ENCODE data around the gene SLC6A2. TPM values are rescaled to one million over a fixed set of nuclear protein-coding genes. Genes with fewer than 3 reads are reported as not detected.
A peak's percentile ranks its signal among the peaks of the same experiment; 100 is the strongest.

SLC6A2 gene
- total RNA-seq, 2 donors from 2014 or later, result not detected

GRCh38 chr16:55698331-55698730 lies 42.5 kb downstream of the SLC6A2 start:
- no peaks in the 10 kb centered on the region for H3K36me3 Mint-ChIP-seq (ENCODE audit: insufficient read depth in 2 of 2)
- peaks cover 8% of the 10 kb centered on the region for H3K4me1 Mint-ChIP-seq (ENCODE audit: low read depth)
- no peak for ATAC-seq (replicated peaks in 1 of 2)
- H3K4me3 Mint-ChIP-seq, result no peak overlapping the region
- no peak overlapping the region for H3K27ac Mint-ChIP-seq
- peaks cover 17% of the 10 kb centered on the region for H3K27me3 Mint-ChIP-seq (ENCODE audit: low read depth)
- DNase-seq, result no peak
- no peaks in the 10 kb centered on the region for H3K9me3 Mint-ChIP-seq

- no peaks in the 10 kb centered on the region for H3K36me3 Mint-ChIP-seq (ENCODE audit: insufficient read depth in 2 of 2)
- peaks cover 8% of the 10 kb centered on the region for H3K4me1 Mint-ChIP-seq (ENCODE audit: low read depth)
- H3K27ac Mint-ChIP-seq, result no peak overlapping the region
- no peak for ATAC-seq (replicated peaks in 1 of 2)
- no peak for DNase-seq
- no peaks in the 10 kb centered on the region for H3K9me3 Mint-ChIP-seq
- peaks cover 17% of the 10 kb centered on the region for H3K27me3 Mint-ChIP-seq (ENCODE audit: low read depth)
- no peak overlapping the region for H3K4me3 Mint-ChIP-seq
Observed at GRCh38 chr16:55698946-55699345, 43.2 kb downstream of the SLC6A2 start.

DNA sequence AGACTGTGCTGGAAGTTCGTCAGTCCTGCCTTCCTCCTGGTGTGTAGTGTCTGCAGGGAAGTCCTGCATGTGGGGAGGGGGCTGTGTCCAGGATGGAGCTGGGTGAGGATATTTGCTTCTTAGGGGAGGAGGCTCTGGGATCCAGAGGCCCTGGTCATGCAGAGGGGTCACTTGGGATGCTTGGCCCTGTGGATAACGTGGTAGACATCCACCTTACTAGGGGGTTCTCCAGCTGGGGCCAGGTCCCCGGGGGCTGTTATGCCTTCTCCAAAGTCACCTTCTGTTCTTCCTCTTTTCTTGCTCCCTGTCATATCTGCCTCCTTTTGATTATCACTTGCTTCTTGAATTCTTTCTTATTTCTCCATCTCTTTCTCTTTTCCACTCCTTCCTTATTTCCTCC lies 43.8 kb downstream of the SLC6A2 start:
- no peak overlapping the region for H3K4me3 Mint-ChIP-seq
- peaks cover 8% of the 10 kb centered on the region for H3K4me1 Mint-ChIP-seq (ENCODE audit: low read depth)
- H3K36me3 Mint-ChIP-seq (ENCODE audit: insufficient read depth in 2 of 2), result no peaks in the 10 kb centered on the region
- peaks cover 17% of the 10 kb centered on the region for H3K27me3 Mint-ChIP-seq (ENCODE audit: low read depth)
- ATAC-seq (replicated peaks in 1 of 2), result no peak
- H3K27ac Mint-ChIP-seq, result no peak overlapping the region
- H3K9me3 Mint-ChIP-seq, result no peaks in the 10 kb centered on the region
- DNase-seq, result no peak

- Mint-ChIP-seq H3K36me3 (ENCODE audit: insufficient read depth in 2 of 2) (no peaks in the 10 kb centered on the region), H3K4me1 (ENCODE audit: low read depth) (peaks cover 8% of the 10 kb centered on the region), H3K27ac (no peak overlapping the region), H3K27me3 (ENCODE audit: low read depth) (peaks cover 17% of the 10 kb centered on the region), H3K9me3 (no peaks in the 10 kb centered on the region), H3K4me3 (no peak overlapping the region)
- ATAC-seq (replicated peaks in 1 of 2) (no peak), DNase-seq (no peak)
Observed at GRCh38 chr16:55700067-55700466, 44.3 kb downstream of the SLC6A2 start.

GRCh38 chr16:55700961-55701360 lies 45.2 kb downstream of the SLC6A2 start:
- H3K27me3 Mint-ChIP-seq (ENCODE audit: low read depth), result peaks cover 17% of the 10 kb centered on the region
- no peaks in the 10 kb centered on the region for H3K9me3 Mint-ChIP-seq
- H3K36me3 Mint-ChIP-seq (ENCODE audit: insufficient read depth in 2 of 2), result no peaks in the 10 kb centered on the region
- ATAC-seq (replicated peaks in 1 of 2) (no peak), DNase-seq (no peak)
- H3K4me1 Mint-ChIP-seq (ENCODE audit: low read depth), result peaks cover 8% of the 10 kb centered on the region
- no peak overlapping the region for H3K4me3 Mint-ChIP-seq
- no peak overlapping the region for H3K27ac Mint-ChIP-seq

DNA sequence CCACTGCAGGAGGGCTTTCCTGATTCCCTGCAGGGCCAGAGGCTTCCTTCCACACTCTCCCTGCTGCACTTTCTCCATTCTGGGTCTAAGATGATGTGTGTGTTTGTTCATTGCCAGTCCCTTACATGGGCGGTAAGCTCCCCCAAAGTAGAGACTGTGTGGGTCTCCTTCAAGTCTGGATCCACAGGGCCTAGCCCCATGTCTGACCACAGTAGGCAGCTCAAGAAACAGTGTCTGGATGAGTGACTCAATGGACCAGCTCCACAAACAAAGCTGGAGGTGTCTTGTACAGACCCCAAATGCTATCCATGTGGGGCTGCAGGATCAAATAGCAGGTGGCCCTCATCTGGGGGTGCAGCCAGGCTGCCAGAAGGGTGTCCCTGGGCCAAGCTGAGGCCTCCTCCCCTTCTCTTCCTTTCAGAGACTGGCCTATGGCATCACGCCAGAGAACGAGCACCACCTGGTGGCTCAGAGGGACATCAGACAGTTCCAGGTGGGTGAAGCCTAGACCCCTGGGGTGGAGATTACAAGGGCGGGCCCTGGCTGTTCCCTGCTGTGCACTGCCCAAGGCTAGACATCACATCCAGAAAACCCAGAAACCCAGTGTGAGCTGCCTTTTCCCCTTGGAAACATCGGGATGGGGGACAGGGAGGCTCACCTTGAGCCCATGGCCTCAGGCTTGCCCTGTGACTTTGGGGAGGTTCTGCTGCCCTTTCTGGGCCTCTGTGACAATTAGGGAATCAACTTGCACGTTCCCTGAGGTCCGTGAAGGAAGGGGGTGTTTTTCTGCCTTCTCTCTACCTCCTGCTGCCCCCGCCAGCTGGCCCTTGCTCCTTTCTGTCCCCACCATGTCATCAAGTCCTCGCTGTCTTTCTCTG lies 45.9 kb downstream of the SLC6A2 start:
- DNase-seq (peak; percentile 55 to 57), ATAC-seq (replicated peaks in 1 of 2) (peak; percentile 60 to 79)
- Mint-ChIP-seq H3K36me3 (ENCODE audit: insufficient read depth in 2 of 2) (no peaks in the 10 kb centered on the region), H3K27me3 (ENCODE audit: low read depth) (peaks cover 17% of the 10 kb centered on the region), H3K27ac (no peak overlapping the region), H3K9me3 (no peaks in the 10 kb centered on the region), H3K4me1 (ENCODE audit: low read depth) (peaks cover 8% of the 10 kb centered on the region), H3K4me3 (no peak overlapping the region)

GRCh38 chr16:55703003-55704001 lies 47.5 kb downstream of the SLC6A2 start:
- no peaks in the 10 kb centered on the region for H3K36me3 Mint-ChIP-seq (ENCODE audit: insufficient read depth in 2 of 2)
- H3K9me3 Mint-ChIP-seq, result no peaks in the 10 kb centered on the region
- DNase-seq (peak in 1 of 2 donors; percentile 14), ATAC-seq (replicated peaks in 1 of 2) (no peak)
- H3K4me1 Mint-ChIP-seq (ENCODE audit: low read depth), result peaks cover 8% of the 10 kb centered on the region
- no peak overlapping the region for H3K4me3 Mint-ChIP-seq
- peaks cover 17% of the 10 kb centered on the region for H3K27me3 Mint-ChIP-seq (ENCODE audit: low read depth)
- no peak overlapping the region for H3K27ac Mint-ChIP-seq

- Mint-ChIP-seq H3K9me3 (no peaks in the 10 kb centered on the region), H3K27me3 (ENCODE audit: low read depth) (peaks cover 19% of the 10 kb centered on the region), H3K27ac (no peak overlapping the region), H3K36me3 (ENCODE audit: insufficient read depth in 2 of 2) (no peaks in the 10 kb centered on the region), H3K4me1 (ENCODE audit: low read depth) (peaks cover 8% of the 10 kb centered on the region), H3K4me3 (no peak overlapping the region)
- ATAC-seq (replicated peaks in 1 of 2) (no peak), DNase-seq (no peak)
Observed at GRCh38 chr16:55706739-55707384, 51.1 kb downstream of the SLC6A2 start.

DNA sequence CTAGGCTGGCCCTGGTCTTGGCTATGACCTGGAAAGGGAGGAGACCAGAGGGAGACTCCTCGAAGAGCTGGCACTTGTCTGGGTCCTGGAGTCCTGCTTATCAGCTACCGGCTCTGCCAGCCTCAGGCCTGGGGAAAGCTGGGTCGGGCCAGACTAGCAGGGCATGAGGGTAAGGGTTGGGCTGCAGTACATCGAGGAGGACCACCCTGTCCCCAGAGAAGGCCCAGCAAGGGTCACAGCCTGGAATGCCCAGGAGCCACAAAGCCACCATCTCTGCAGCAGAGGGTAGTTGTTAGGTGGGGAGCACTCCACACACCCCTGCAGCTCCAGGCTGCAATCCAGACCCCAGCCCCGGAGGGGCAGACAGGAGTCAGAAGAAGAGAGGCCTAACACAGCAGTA lies 54.0 kb downstream of the SLC6A2 start:
- Mint-ChIP-seq H3K27ac (no peak overlapping the region), H3K9me3 (no peaks in the 10 kb centered on the region), H3K4me3 (no peak overlapping the region), H3K4me1 (ENCODE audit: low read depth) (no peaks in the 10 kb centered on the region), H3K36me3 (ENCODE audit: insufficient read depth in 2 of 2) (no peaks in the 10 kb centered on the region), H3K27me3 (ENCODE audit: low read depth) (peaks cover 26% of the 10 kb centered on the region)
- no peak for ATAC-seq (replicated peaks in 1 of 2)
- no peak for DNase-seq

- Mint-ChIP-seq H3K4me3 (no peak overlapping the region), H3K36me3 (ENCODE audit: insufficient read depth in 2 of 2) (no peaks in the 10 kb centered on the region), H3K4me1 (ENCODE audit: low read depth) (no peaks in the 10 kb centered on the region), H3K27me3 (ENCODE audit: low read depth) (peaks cover 26% of the 10 kb centered on the region), H3K9me3 (no peaks in the 10 kb centered on the region), H3K27ac (no peak overlapping the region)
- DNase-seq, result no peak
- no peak for ATAC-seq (replicated peaks in 1 of 2)
Observed at GRCh38 chr16:55710466-55710865, 54.7 kb downstream of the SLC6A2 start.

DNA sequence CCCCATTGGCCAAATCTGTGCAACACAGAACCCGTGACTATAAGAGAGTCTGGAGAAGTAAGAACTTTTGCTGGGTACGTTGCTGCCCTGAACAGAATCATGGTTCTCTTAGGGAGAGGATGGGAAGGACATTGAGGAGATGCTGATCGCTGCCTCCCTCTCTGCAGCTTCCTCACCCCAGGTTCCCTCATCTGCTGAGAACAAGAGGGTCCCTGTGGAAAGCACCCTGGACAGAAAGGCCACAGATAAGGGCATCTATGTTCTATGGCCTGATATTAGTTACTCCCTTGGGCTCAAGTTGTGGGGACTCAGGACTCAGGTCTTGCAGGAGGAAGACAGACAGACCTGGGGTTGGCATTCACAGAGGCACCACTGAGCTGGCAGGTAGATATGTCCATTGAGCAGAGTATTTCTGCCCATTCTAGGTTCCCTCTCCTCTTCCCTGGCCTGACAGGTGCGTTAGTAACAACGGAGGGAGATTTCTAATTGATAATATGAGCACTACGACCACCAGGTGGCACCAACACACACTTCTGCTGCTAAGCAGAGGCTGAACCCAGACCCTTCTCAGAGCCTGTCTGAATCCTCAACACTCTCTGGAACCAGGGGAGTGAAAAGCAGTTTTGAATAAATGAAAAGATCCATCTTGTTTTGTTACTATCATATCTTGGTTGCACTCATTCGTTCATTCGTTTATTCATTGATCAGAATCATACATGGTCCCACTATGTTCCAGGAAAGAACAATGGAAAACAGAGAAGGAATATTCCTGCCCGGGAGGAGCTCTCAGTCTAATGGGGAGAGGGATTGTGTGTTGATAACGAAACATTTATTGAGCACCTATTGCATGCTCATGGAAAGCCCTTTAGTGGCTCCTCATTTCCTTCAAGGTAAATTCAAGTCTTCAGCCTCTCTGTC lies 56.4 kb downstream of the SLC6A2 start:
- DNase-seq, result peak; percentile 64 to 66
- no peaks in the 10 kb centered on the region for H3K36me3 Mint-ChIP-seq (ENCODE audit: insufficient read depth in 2 of 2)
- no peak overlapping the region for H3K4me3 Mint-ChIP-seq
- H3K27ac Mint-ChIP-seq, result no peak overlapping the region
- peaks cover 26% of the 10 kb centered on the region for H3K27me3 Mint-ChIP-seq (ENCODE audit: low read depth)
- no peaks in the 10 kb centered on the region for H3K9me3 Mint-ChIP-seq
- peak; percentile 56 to 62 for ATAC-seq (replicated peaks in 1 of 2)
- no peaks in the 10 kb centered on the region for H3K4me1 Mint-ChIP-seq (ENCODE audit: low read depth)

GRCh38 chr16:55713103-55713502 lies 57.3 kb downstream of the SLC6A2 start:
- Mint-ChIP-seq H3K4me1 (ENCODE audit: low read depth) (no peaks in the 10 kb centered on the region), H3K9me3 (no peaks in the 10 kb centered on the region), H3K27ac (no peak overlapping the region), H3K27me3 (ENCODE audit: low read depth) (peaks cover 28% of the 10 kb centered on the region), H3K4me3 (no peak overlapping the region), H3K36me3 (ENCODE audit: insufficient read depth in 2 of 2) (no peaks in the 10 kb centered on the region)
- ATAC-seq (replicated peaks in 1 of 2) (no peak), DNase-seq (no peak)
